ENCODE data around the gene ST14.

Gene ST14

DNA sequence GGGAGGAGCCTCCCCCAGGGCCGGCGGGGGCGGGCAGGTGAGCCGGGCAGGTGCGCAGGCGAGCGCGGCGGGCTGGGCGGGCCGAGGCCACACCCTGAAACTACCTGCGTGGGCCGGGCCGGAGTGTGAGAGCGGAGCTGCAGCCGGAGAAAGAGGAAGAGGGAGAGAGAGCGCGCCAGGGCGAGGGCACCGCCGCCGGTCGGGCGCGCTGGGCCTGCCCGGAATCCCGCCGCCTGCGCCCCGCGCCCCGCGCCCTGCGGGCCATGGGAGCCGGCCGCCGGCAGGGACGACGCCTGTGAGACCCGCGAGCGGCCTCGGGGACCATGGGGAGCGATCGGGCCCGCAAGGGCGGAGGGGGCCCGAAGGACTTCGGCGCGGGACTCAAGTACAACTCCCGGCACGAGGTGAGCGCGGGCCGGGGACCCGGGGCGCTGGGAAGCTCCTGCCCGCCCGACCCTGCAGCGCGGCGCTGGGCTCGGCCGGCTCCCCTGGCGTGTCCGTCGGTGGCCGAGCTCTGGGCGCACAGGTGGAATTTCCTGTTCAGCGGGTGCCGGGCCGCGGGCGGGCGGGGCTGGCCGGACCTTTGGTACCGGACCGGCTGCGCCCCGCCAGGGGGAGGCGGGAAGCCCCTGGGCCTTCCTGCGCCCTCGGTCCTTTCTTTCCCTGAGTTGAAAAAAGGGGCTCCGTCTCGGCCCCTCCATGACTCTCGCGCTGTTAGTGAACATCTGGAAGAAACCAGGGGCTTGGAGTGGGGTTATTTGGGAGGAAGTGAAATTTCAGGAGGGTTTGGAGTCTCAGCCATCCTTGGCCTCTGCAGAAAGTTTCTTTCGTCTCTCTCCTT is at the start of gene ST14:
ST14 (plus strand) TSS at position 126 of the 841 bp plus-strand sequence; CDS start at position 324, 198 bp downstream.
- peak; percentile 45 for DNase-seq

DNA sequence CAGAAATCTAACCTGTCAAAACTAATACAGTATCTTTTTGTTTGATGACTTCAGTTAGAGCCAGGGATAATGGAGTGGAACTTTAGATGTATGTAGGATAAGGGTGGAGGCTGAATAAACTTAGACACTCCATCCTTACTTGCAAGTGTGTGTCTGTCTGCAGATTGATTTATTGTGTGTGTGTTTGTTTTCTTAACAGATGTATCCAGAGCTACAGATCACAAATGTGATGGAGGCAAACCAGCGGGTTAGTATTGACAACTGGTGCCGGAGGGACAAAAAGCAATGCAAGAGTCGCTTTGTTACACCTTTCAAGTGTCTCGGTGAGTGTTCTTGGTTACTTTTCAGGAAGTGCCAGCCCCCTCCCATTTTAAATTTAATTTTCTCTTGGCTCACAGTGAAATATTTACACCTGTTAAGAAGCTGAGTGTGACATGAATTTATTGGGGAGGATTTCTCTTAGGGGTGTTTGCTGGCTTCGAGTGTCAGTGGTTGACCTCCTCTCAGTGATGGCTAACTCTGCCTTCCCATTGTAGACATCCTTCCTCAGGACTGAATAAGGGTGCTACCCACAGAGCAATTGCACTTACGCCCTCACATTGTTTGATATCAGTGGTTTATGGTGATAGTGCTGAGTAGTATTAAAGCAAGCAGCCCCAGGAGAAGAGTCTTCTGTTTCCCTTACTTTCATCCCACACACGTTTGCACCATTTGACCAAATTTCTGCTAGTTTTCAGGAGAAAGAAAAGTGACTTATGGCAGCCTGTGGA is 49.1 kb upstream of the ST14 start:
- no peak for DNase-seq

DNA sequence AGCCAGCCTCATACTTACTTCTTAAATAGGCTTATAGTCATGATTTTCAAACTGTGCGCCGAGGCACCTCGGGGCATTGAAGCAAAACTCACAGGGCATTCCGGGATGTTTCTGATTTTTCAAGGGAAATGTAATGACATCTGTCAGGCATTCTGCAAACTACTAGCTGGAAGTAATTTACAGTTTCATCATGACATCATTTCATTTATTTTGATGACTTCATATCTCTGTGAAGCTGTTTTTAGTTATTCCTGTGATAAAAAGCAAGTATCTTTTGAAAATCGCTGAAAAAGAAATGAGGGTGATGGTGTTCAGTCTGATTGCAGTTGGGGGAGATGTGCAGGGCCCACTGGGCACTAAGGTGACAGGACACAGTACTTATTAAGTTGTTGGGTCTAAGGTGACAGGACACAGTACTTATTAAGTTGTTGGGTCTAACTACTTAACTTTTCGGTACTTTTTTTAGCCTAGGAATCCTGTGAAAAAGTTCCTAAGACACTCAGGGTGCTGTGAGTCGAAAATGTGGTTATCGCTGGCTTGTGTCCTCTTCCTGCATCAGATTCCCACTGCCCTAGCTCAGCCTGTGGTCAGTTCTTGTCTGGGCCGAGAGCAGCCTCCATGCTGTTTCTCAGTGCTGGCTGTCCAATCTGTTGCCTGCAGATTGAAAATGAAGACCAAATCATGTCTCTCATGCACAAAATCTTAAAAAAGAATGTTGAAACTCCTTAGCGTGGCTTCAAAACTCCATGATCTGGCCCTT is 47.3 kb upstream of the ST14 start:
- no peak for DNase-seq

DNA sequence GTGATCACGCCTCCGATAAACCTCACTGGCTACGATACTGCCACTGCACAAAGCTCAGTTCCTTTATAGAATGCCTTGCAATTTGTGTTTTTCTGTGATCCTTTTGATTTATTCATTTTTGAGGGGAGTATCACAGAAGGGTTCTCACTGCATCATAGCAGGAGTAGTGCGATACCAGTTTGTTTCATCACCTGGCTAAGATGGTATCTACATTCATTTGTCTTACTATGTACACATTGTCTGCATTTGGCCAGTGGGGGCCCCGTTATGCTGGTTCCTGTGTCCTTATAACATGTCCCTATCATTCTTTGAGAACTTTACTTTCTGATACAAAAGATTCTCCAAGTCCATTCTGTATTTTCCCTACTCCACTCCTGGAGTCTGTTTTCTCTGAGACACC is 45.3 kb upstream of the ST14 start:
- no peak for DNase-seq

DNA sequence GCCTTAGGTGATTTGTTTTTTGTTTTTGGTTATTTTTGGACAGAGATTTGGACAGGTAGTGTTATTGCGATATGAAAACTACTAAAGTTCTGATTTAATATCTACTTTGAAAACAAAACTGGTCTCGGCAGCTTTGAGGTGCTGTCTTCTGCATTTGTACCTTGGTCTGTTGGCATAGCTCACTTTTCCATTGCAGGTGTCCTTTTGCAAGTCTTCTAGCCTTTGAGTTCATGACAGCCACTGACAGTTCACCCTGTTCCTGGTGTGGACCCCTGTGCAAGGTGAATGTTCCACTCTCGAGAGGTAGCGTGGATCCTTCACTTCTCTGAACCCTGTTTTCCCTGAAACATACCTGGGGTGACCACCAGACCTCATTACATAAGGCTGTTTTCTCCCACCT is 44.9 kb upstream of the ST14 start:
- DNase-seq = no peak

DNA sequence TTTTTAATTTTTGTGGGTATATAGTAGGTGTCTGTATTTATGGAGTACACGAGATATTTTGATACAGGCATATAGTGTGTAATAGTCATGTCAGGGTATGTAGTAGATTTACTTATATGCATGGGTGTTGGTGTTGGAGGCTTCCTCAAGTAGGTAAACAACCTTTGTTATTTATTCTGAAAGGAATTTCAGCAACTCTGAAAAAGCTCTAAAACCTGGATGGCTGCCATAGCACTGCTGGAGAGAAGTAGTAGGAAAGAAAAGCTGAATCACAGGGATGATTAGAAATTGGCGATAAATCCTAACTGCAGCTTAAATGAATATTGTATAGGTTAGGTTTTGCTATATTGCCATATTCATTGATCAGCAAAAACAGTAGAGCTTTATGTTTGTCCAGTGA is 44.4 kb upstream of the ST14 start:
- no peak for DNase-seq

DNA sequence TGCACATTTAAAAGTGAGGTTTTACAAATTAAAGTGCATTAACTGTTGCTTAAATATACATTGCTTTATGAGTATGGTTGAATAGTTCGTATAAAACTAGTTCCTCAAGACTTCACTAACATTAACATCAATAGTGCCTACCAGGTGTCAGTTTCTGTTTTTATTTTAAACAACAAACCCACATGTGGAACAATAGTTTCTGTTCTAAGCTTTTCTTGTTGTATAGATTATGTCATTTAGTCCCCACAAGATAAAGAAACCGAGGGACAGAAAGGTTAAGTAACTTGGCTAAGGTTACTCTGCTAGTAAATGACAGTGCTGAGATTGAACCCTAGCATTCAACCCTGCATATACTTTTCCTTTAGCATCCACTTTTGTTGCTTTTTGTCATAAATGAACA is 41.4 kb upstream of the ST14 start:
- DNase-seq = no peak

DNA sequence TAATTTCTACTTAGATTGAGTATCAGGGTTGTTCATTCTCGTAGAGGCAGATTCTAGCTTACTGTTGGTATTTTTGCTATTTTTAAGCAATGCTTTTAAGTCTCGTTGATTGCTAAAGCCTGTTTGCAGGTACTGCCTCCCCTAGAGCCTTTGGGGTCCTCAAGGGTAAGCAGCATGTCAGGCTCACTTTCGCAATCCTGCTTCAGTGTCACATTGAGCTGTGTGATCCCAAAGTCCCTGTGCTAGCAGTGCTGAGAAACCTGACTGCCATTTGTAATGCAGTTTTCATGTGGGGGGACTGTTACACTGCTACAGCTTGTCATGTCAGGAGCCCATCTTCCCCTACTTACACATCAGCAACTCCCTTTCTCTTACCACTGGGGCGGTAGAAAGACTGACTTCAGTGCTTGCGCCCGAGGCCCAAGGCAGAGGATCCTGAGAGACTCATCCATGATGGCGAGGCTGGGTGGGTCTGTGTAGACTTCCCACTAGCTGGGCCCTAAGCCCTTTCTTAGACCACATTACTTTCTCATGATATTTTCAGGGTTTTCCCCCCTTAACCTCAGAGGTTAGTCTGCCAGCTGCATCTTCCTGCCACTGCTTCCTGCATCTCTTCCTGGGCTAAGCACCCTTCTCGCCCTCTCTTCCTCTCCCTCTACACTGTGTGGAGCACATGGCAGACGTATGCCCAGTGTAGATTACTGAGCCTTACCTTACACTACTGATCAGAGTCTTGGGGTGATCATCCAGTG is 40.8 kb upstream of the ST14 start:
- DNase-seq = peak; percentile 32

DNA sequence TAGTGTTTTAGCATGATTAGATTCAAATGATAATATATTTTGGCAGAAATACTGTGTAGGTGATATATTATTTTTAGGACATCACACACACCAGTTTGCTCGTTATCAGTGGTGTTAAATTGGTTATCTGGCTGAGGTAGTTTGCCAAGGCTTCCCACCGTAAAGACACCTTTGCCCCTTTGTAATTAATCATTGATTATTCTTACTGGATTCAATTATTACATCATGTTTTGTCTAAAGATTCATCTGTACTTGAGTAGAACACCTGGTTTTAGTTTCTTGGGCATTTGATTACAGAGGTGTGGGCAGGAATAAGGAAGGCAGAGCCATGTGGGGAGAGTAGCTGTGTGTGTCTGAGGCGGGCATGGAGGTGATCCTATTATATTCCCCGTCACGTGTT is 39.5 kb upstream of the ST14 start:
- DNase-seq = no peak

DNA sequence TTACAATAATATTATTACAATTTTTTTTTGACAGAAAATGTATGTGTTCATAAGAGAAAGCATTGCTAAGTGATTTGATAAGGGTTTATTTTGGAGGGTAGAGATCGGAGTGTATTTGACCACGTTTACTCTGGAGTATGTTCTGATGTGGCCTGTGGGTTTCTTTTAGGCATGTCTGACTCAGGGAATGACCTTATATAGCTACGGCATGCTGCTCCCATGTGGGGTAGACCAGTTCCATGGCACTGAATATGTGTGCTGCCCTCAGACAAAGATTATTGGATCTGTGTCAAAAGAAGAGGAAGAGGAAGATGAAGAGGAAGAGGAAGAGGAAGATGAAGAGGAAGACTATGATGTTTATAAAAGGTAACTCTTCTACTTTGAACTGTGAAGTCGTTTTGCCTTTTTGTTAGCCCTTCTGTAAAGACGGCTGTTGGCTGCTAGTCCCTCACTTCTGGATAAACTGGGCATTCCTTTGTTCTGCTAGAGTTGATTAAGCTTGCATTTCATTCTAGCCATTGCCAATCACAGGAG is 38.1 kb upstream of the ST14 start:
- no peak for DNase-seq

DNA sequence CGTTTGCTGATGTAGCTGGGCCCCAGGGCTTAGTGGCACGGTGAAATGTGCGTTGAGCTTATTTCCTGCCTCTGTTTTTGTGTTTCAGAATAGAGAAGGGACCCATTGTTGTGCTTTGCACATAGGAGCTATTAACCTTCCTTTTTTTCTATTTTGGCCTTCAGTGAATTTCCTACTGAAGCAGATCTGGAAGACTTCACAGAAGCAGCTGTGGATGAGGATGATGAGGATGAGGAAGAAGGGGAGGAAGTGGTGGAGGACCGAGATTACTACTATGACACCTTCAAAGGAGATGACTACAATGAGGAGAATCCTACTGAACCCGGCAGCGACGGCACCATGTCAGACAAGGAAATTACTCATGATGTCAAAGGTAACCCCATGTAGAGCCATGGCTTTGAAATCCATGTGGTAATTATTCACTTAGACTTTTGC is 37.4 kb upstream of the ST14 start:
- DNase-seq = peak; percentile 21

DNA sequence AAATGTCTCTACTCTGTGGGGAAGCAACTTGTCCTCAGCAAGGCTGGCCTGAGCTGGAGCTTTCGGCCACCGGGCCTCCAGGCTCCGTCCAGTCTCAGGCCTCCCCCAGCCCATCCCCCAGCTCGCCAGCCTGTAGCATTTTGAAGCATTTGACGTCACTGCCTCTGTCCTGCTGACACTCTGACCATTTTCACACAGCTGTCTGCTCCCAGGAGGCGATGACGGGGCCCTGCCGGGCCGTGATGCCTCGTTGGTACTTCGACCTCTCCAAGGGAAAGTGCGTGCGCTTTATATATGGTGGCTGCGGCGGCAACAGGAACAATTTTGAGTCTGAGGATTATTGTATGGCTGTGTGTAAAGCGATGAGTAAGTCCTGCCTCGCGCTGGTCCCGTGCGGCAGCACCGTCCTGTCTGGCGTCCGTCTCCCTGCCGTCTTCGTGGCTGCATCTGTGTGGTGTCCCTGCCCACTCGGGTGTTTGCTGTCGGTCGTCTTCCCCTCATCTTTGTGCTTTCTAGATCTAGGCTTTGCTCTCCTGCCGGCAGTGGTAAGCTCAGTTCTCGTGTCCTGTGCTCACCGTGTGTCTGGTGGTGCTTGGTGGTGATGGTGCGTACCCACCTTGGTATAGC is 36.1 kb upstream of the ST14 start:
- DNase-seq = no peak

DNA sequence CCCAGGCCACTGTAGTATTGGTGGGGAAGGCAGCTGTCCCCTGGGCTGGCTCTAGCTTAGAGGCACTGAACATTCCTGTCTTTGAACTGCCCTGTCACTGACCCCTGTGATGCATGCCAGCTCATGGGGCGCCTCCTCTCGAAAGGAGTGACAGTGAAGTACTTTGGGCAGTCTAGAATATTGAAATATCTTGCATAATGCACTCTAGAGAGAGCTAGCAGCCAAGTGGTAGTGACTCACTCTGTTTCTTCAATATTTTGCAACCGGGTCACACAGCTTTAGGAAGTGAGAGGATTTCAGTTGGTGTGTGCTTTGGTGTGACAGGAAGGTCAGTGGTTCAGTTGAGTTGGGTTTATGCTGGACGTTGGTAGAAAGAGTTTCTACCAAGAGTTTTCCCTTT is 35.5 kb upstream of the ST14 start:
- DNase-seq = peak; percentile 77

DNA sequence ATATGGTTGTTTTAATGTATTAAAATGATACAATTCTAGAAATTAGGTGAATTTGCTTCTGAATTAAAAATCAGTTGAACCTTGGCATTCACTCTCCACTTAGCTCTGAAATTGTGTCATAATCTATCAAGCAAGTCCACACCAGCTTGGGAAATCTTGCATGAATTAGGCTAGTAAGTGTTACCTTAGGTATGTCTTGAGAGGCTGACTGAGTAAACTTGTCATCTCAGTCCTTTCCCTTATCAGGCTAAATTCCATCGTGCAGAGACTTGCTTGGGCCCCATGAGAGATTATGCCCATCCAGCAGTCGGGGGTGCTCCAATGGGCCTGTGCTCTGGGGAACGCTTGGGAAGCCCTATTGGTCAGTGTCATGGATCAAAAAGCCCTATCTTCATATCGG is 33.9 kb upstream of the ST14 start:
- no peak for DNase-seq

DNA sequence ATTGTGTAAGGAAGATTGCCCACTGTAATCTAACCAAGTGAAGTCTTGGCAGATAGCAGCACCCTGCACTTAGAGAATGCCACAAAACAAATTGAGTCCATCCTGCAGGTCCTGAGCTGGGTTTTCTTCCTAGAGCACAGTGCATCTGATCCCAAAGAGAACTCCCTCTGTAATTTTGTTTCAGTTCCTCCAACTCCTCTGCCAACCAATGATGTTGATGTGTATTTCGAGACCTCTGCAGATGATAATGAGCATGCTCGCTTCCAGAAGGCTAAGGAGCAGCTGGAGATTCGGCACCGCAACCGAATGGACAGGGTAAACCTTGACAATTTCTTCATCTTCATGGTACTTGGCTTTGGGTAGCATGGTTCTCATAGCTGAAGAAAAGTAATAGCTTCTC is 33.1 kb upstream of the ST14 start:
- no peak for DNase-seq

DNA sequence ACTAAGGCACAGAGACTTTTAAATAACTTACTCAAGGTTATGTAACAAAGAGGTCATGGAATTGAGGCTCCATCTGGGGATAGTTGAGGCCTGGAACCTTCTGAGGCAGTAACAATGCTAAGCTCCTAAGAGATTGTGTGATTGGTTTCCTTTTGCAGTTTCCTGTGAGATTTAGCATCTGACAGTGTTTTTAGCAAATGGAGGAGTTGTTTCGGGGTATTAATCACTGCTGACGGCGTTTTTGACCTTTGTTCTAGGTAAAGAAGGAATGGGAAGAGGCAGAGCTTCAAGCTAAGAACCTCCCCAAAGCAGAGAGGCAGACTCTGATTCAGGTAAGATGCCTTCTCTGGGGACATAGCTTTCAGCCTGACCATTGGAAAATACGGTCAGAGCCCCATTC is 32.1 kb upstream of the ST14 start:
- DNase-seq = no peak

DNA sequence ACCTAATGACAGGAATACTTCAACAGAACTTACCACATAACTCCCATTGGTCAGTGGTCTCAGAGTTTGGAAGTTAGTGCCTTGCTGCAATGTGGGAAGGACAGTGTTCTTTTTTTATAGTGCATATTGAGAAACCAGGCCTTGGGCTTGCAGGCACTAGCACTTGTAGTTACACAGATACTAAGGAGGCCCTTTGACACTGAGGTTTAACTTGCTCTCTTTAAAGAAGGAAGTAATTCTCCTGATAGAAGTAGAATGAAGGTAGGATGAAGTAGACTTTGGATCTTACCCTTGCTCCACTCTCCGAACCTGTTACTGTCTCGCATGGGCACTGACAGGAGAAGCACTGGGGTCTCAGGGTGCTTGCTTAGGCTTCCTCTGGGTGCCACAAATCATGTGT is 31.0 kb upstream of the ST14 start:
- no peak for DNase-seq

DNA sequence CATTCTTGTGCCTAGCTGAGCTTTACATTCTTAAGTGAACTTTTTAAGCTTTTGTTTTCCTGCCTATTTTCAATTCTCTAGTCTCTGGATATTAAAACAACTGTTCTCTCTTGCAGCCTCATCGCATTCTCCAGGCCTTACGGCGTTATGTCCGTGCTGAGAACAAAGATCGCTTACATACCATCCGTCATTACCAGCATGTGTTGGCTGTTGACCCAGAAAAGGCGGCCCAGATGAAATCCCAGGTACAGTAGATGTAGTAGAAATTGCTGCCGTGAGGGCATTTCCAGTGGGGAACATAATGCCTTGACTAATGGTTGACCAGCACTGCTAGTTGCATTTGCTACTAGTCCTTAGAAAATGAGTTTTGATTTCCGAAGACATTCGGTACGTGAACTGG is 29.7 kb upstream of the ST14 start:
- DNase-seq = no peak

DNA sequence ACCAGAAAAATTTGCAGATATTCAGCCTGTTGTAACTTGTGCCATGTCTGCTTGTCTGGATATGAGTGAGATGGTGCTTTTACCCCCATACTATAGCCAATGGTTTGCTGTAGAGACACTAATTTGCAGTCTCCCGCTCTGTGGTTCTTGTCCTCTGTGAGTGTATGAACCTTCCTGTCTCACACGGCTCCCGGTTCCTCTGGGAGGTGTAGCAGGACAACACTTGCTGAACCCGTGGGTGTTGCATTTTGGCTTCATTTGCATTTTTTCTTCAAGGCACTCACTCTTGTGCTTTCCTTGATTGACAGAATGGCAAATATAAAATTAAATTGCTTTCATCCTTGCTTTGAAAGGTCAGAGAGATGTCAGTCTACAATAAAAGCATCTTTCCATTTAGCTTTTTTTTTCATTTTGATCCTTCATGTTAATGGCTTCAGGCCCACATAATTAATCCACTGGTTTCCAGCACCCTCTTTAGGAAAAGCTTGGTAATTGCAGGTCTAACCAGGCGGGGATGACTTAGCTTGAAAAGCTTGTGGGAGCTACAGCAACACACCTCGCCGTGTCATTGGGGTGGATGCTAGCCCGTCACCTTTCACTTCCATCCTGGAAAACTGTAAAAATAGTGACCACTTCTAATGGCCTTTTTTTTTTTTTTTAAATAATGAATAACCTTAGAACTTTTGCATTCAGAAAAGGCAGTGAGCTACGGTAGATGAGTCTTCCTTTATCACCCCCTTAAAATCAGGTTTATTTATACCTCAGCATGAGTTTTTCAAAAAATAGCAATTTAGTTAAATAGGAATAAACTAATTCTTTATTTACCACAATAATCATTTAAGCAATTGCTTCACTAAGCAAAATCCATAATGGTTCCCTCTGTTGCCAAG is 27.4 kb upstream of the ST14 start:
- DNase-seq = peak; percentile 66

DNA sequence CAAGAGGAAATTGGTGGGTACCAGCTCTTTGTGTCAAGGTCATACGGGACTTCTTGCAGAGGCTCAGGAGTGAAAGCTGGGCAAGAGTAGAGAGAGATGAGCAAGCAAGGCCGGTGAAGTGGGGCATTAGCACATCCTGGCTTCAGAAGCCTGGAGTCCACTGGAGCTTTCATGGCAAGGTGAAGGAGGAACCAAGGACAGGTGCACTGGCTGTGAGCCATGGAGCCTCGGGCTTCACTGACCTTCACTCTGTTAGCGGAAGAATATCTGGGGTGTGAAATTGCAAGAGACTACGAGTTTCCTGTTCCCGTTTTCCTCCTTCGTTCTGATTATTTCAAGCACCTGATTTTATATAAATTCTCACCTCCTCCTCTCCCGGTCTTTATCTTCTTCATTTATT is 25.9 kb upstream of the ST14 start:
- DNase-seq = no peak

DNA sequence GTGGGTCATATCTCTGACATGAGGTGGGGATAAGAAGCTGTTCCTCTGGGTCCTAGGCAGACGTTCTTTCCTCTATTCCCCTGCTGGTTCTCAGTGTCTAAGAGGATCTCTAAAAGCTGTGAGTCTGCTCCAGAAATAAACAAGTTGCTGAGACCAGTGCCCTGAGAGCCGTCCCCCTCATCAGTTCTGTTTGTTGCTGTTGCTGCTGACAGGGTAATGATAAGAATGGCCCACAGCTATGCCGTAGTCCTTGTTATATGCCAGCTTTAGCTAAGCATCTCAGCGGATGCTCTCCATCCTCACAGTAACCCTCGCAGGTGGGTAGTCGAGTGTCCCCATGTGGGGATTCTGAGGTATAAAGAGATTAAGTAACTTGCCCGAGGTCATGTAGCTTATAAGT is 23.5 kb upstream of the ST14 start:
- DNase-seq = no peak

Data from CD4-positive, alpha-beta T cell treated with Interleukin-15 for 1 hour (primary cell).